Adrenal gland (tissue), 12 donors: Measurements from ENCODE around the gene GLS. TPM values are rescaled to one million over a fixed set of nuclear protein-coding genes. Genes with fewer than 3 reads are reported as not detected.
"Not testable (repeated sequence)": the region's sequence is repeated elsewhere in the genome, so short reads cannot be mapped to it uniquely, and the experiment has no call there.

Experiments used
- DNase-seq, 7 donors: peaks; one replicate each; pipeline ENCODE4 v3.0.0-alpha.2; 2019 to 2020
- H3K27ac ChIP-seq, 5 donors: fragments of 200-600 bp; sonication (generic) in 4 of 5; 1 replicate in 3 of 5; 2 replicates in 2 of 5; pipeline versions ENCODE4 v1.5.1 to v1.8.0; 2016 to 2020; ENCODE audit warnings: mild to moderate bottlenecking in 1 of 5
- H3K27me3 ChIP-seq: fragments of 200-600 bp; 2 replicates; pipeline ENCODE4 v1.8.0; 2021
- H3K36me3 ChIP-seq, 2 donors: fragments of 200-600 bp; replicated peaks in 1 of 2; 1 replicate in 1 of 2; 2 replicates in 1 of 2; pipeline versions ENCODE4 v1.5.1 to v1.8.0; 2018 to 2022
- H3K4me1 ChIP-seq, 2 donors: fragments of 200-600 bp; replicated peaks in 1 of 2; 1 replicate in 1 of 2; 2 replicates in 1 of 2; pipeline versions ENCODE4 v1.5.1 to v1.8.0; 2018 to 2021
- H3K4me3 ChIP-seq, 4 donors: fragments of 200-600 bp; sonication (generic) in 3 of 4; one replicate each; pipeline ENCODE4 v1.5.1; 2016 to 2018
- H3K9me3 ChIP-seq, 3 donors: fragments of 200-600 bp; sonication (generic) in 1 of 3; replicated peaks in 1 of 3; 1 replicate in 2 of 3; 2 replicates in 1 of 3; pipeline versions ENCODE4 v1.5.1 to v1.8.0; 2016 to 2021
- CTCF ChIP-seq, 6 experiments: fragments of 450-650 bp in 4 of 6; fragments of 200-600 bp in 2 of 6; sonication (generic) in 1 of 6; IDR thresholded peaks; 1 replicate in 5 of 6; 2 replicates in 1 of 6; pipeline versions ENCODE4 v1.5.1 to v1.8.0; 2016 to 2021; ENCODE audit warnings: antibody characterized with exemption in 6 of 6, mild to moderate bottlenecking in 2 of 6, moderate library complexity in 1 of 6
- POLR2A ChIP-seq, 2 donors: fragments of 450-650 bp; IDR thresholded peaks; one replicate each; pipeline ENCODE4 v1.6.1; 2017; ENCODE audit warnings: antibody characterized with exemption in 2 of 2, mild to moderate bottlenecking in 2 of 2, moderate library complexity in 1 of 2
- WGBS, 4 donors: extraction: QIAGEN DNeasy Blood & Tissue Kit in 2 of 4; methylation state at CpG; one replicate each; pipeline versions ENCODE4 v1.1.5 to v1.1.7; 2013 to 2017; 5-methylcytosine and 5-hydroxymethylcytosine counted together
- intact Hi-C, 2 donors: fragments of 100-400 bp; cut with DNase I; formaldehyde crosslinking; loops; one replicate each; pipeline versions ENCODE4 v1.14.1 to v1.15.0; 2022 to 2023
- polyA plus RNA-seq, 3 donors: library from polyadenylated mRNA; stranded (reverse); fragments of 200-250 nt in 2 of 3; fragments of 350-450 nt in 1 of 3; fragmentation: Illumina TruSeq in 1 of 3; extraction: RNeasy Lipid Tissue Mini Kit (QIAGEN cat#74804) in 1 of 3; gene quantifications; one replicate each; pipeline ENCODE4 v1.2.3, GENCODE V29; 2013 to 2014
- total RNA-seq, 9 donors: library from RNA; depleted of rRNA in 4 of 9; stranded (reverse); fragments of >200 nt in 4 of 9; fragments of 120-200 nt in 1 of 9; fragmentation: NEBNext Ultra II Directional in 1 of 9; extraction: Animal tissue kit (Norgen Biotek cat#: 25700) in 1 of 9; gene quantifications; one replicate each; pipeline versions ENCODE4 v1.1.0 to v1.2.4, GENCODE V29; 2013 to 2023
- donor health status: healthy with polysubstance abuse.
- donor health status: Bipolar disorder and iron deficiency.
- donor health status: DM: yes; HTN: yes; CAD: no.
- donor health status: DM: no; HTN: no; CAD: no.
- donor health status: DM: no; HTN: no; CAD: no.
- donor health status: DM: yes; HTN: yes; CAD: no.

The GLS gene
- total and polyA plus RNA-seq, 12 donors, result 55.3 to 527 (median 254) TPM

DNA sequence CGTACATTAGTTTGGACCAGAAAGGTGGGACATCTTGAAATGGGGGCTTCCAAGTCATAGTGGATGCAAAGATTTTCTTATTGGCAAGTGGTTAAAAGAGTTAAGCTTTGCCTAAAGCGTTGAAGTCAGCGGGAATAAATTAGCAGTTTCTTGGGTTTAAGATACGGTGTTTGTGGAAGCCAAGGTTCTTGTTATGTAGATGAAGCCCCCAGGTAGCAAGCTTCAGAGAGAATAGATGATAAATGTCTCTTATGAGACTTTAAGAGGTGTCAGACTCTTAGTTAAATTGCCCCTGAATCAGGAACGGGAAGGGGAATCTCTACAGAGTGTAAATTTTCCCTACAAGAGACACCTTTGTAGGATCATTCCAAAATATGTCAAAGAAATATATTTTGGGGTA is 10.9 kb upstream of the GLS start:
- peaks cover 7 to 10% of the 10 kb centered on the region in 2 donors for H3K4me1 ChIP-seq
- WGBS, 4 donors, result 89 to 95% (median 91%) methylated on average over 5 of the region's 5 CpGs
- intact Hi-C loops, result no loop called here
- H3K4me3 ChIP-seq, result no peak overlapping the region
- no peaks in the 10 kb centered on the region for H3K27me3 ChIP-seq
- no peak for DNase-seq
- no peak for TF ChIP-seq CTCF (IDR thresholded peaks at IDR 0.05)
- TF ChIP-seq POLR2A (IDR thresholded peaks at IDR 0.05), result no peak
- H3K9me3 ChIP-seq, result no peaks in the 10 kb centered on the region
- no peaks in the 10 kb centered on the region for H3K36me3 ChIP-seq
- no peak overlapping the region for H3K27ac ChIP-seq

GRCh38 chr2:190873451-190873850 is 7.2 kb upstream of the GLS start:
- H3K27ac ChIP-seq, H3K27me3 ChIP-seq, intact Hi-C loops, H3K9me3 ChIP-seq, H3K4me3 ChIP-seq, DNase-seq, H3K36me3 ChIP-seq: not testable (repeated sequence)
- 94 to 97% (median 96%) methylated on average over 7 of the region's 7 CpGs for WGBS, 4 donors
- H3K4me1 ChIP-seq, result peaks cover 10 to 21% of the 10 kb centered on the region in 2 donors

- no peak for TF ChIP-seq POLR2A (IDR thresholded peaks at IDR 0.05)
- no peak for TF ChIP-seq CTCF (IDR thresholded peaks at IDR 0.05)
- Histone ChIP-seq H3K27me3 (no peaks in the 10 kb centered on the region), H3K36me3 (no peaks in the 10 kb centered on the region), H3K4me3 (no peak overlapping the region), H3K4me1 (peaks cover 15 to 33% of the 10 kb centered on the region in 2 donors), H3K27ac (no peak overlapping the region), H3K9me3 (no peaks in the 10 kb centered on the region)
- no peak for DNase-seq
- WGBS, 4 donors, result 39 to 58% (median 46%) methylated on average over 2 of the region's 2 CpGs
- intact Hi-C loops, result no loop called here
Observed at GRCh38 chr2:190875891-190876290, 4.7 kb upstream of the GLS start.

- H3K27ac ChIP-seq, result no peak overlapping the region
- H3K4me1 ChIP-seq, result peaks cover 15 to 33% of the 10 kb centered on the region in 2 donors
- 7 to 19% (median 13%) methylated on average over 1 of the region's 1 CpG for WGBS, 4 donors
- no peaks in the 10 kb centered on the region for H3K9me3 ChIP-seq
- intact Hi-C loops, result no loop called here
- H3K27me3 ChIP-seq, result no peaks in the 10 kb centered on the region
- no peak overlapping the region for H3K4me3 ChIP-seq
- TF ChIP-seq POLR2A (IDR thresholded peaks at IDR 0.05) (no peak), CTCF (IDR thresholded peaks at IDR 0.05) (no peak)
- DNase-seq, result peak in 3 of 7 donors; percentile 34 to 69 (median 64)
- no peaks in the 10 kb centered on the region for H3K36me3 ChIP-seq
Observed at GRCh38 chr2:190876631-190877030, 4.0 kb upstream of the GLS start.

GRCh38 chr2:190877436-190877835 is 3.2 kb upstream of the GLS start:
- no peaks in the 10 kb centered on the region for H3K9me3 ChIP-seq
- no peak for DNase-seq
- TF ChIP-seq CTCF (IDR thresholded peaks at IDR 0.05) (no peak), POLR2A (IDR thresholded peaks at IDR 0.05) (no peak)
- peaks cover 15 to 33% of the 10 kb centered on the region in 2 donors for H3K4me1 ChIP-seq
- H3K27ac ChIP-seq, result no peak overlapping the region
- 91 to 97% (median 94%) methylated on average over 2 of the region's 2 CpGs for WGBS, 4 donors
- intact Hi-C loops, result no loop called here
- no peaks in the 10 kb centered on the region for H3K27me3 ChIP-seq
- no peaks in the 10 kb centered on the region for H3K36me3 ChIP-seq
- no peak overlapping the region for H3K4me3 ChIP-seq
